ENCODE results near the gene RNF43. TPM values are rescaled to one million over a fixed set of nuclear protein-coding genes. Genes with fewer than 3 reads are reported as not detected.

RNF43 gene
- total RNA-seq, 4 donors from 2014 or later, result 31.9 to 84.2 (median 38.2) TPM

- Histone ChIP-seq H3K36me3 (no peaks in the 10 kb centered on the region), H3K4me3 (no peak overlapping the region), H3K27me3 (no peaks in the 10 kb centered on the region), H3K4me1 (peaks cover 4 to 77% (median 33%) of the 10 kb centered on the region in 4 donors), H3K27ac (peak overlapping the region; percentile 48 to 68 (median 64)), H3K9me3 (no peaks in the 10 kb centered on the region)
- no peak for DNase-seq
- in situ Hi-C loops (cut with MboI; ENCODE audit: low pct_ligation_motif_present in 1 of 4, low pct_unique_long_range_greater_than_20kb in 1 of 4, low sequenced_read_pairs in 3 of 4) (no loop called here), intact Hi-C loops (cut with DNase I; ENCODE audit: low total_unique reads) (no loop called here)
- 48 to 57% methylated on average over 3 of the region's 3 CpGs for WGBS, 2 donors (ENCODE audit: low coverage in 1 of 2)
- TF ChIP-seq POLR2AphosphoS5 (IDR thresholded peaks at IDR 0.05) (peak in 1 of 3 donors; percentile 57), EP300 (IDR thresholded peaks at IDR 0.05; ENCODE audit: low read depth) (no peak), CTCF (IDR thresholded peaks at IDR 0.05) (no peak), POLR2A (IDR thresholded peaks at IDR 0.05) (no peak)
Observed at GRCh38 chr17:58394534-58395223, 22.7 kb downstream of the RNF43 start.

GRCh38 chr17:58391302-58391984 is 25.9 kb downstream of the RNF43 start:
- peak overlapping the region; percentile 55 to 79 (median 62) for H3K27ac ChIP-seq
- intact Hi-C loops (cut with DNase I; ENCODE audit: low total_unique reads) (no loop called here), in situ Hi-C loops (cut with MboI; ENCODE audit: low pct_ligation_motif_present in 1 of 4, low pct_unique_long_range_greater_than_20kb in 1 of 4, low sequenced_read_pairs in 3 of 4) (no loop called here)
- no peaks in the 10 kb centered on the region for H3K36me3 ChIP-seq
- H3K27me3 ChIP-seq, result no peaks in the 10 kb centered on the region
- peaks cover 4 to 83% (median 31%) of the 10 kb centered on the region in 4 donors for H3K4me1 ChIP-seq
- 30 to 68% methylated on average over 2 to 10 of the region's 10 CpGs for WGBS, 2 donors (ENCODE audit: low coverage in 1 of 2)
- H3K9me3 ChIP-seq, result no peaks in the 10 kb centered on the region
- H3K4me3 ChIP-seq, result no peak overlapping the region
- peak; percentile 93 for DNase-seq
- TF ChIP-seq EP300 (IDR thresholded peaks at IDR 0.05; ENCODE audit: low read depth), result no peak
- TF ChIP-seq POLR2A (IDR thresholded peaks at IDR 0.05), result peak; percentile 60
- no peak for TF ChIP-seq CTCF (IDR thresholded peaks at IDR 0.05)
- TF ChIP-seq POLR2AphosphoS5 (IDR thresholded peaks at IDR 0.05), result peak; percentile 34 to 82 (median 81)

DNA sequence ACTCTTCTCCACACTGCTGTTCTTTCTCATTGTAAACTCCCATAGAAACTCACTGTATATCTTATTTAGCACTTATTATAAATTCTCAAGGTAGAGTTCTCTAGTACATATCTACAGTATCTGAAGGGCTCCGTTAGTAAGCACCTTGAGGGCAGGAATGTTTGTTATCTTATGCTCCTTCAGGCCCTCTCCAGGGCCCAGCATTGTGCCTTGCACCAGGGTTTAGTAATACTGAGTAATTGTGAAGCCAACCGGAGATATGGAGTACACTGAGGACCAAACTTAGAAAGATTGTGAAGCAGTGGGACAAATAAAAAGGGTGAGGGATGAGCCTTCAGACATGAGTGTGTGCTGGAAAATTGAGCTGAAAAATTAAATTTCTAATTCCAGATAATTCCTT is 26.4 kb downstream of the RNF43 start:
- intact Hi-C loops (cut with DNase I; ENCODE audit: low total_unique reads), result no loop called here
- peaks cover 4 to 79% (median 28%) of the 10 kb centered on the region in 4 donors for H3K4me1 ChIP-seq
- no peaks in the 10 kb centered on the region for H3K36me3 ChIP-seq
- H3K27me3 ChIP-seq, result no peaks in the 10 kb centered on the region
- H3K9me3 ChIP-seq, result no peaks in the 10 kb centered on the region
- in situ Hi-C loops (cut with MboI; ENCODE audit: low pct_ligation_motif_present in 1 of 4, low pct_unique_long_range_greater_than_20kb in 1 of 4, low sequenced_read_pairs in 3 of 4), result no loop called here
- no peak for DNase-seq
- no peak overlapping the region for H3K4me3 ChIP-seq
- WGBS, 2 donors (ENCODE audit: low coverage in 1 of 2), result 47 to 76% methylated on average over 2 of the region's 2 CpGs
- TF ChIP-seq POLR2AphosphoS5 (IDR thresholded peaks at IDR 0.05) (no peak), POLR2A (IDR thresholded peaks at IDR 0.05) (no peak), CTCF (IDR thresholded peaks at IDR 0.05) (no peak), EP300 (IDR thresholded peaks at IDR 0.05; ENCODE audit: low read depth) (no peak)
- peak overlapping the region; percentile 55 to 79 (median 62) for H3K27ac ChIP-seq

DNA sequence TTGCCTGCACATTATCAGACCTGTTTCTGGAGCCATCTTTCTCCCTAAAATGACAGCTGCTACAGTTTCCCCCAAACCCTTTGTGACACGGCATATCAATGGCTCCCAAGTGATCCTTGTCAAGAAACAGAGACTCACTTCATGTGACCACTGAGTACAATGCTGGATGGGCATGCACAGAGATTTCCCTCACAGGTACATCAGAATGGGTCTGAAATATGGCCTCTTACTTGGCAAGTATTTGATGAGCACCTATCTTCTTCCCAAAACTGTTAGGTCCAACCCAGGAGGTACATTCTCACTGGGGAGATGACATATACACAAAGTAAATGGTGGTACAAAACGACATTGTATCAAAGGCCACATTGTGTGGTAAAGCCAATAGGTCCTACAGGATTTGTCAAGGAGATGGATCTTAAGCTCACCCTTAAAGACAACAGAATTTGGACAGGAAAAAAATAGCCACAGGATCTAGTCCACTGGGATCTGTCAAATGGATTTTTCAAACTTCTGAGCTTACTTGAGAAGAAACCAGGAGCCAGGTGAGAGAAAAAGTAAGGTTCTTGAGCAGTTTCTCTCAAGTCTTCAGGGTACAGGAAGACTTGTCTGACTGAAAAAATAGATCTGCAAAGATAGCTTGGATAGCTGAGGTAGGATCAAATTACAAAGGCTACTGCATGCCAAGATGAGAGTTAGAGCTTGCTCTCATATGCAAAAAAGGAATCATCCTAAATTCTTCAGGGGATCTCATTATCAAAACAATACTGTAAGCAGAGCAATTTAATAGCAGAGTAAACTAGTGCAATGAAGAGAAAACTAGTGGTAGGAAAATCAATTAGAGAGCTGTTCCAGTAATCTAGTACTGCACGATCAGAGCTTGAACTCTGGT is 28.8 kb downstream of the RNF43 start:
- H3K4me1 ChIP-seq, result peaks cover 6 to 82% (median 28%) of the 10 kb centered on the region in 4 donors
- TF ChIP-seq EP300 (IDR thresholded peaks at IDR 0.05; ENCODE audit: low read depth) (no peak), POLR2AphosphoS5 (IDR thresholded peaks at IDR 0.05) (no peak), CTCF (IDR thresholded peaks at IDR 0.05) (no peak), POLR2A (IDR thresholded peaks at IDR 0.05) (no peak)
- H3K27ac ChIP-seq, result peak overlapping the region; percentile 57 to 79 (median 66)
- H3K27me3 ChIP-seq, result no peaks in the 10 kb centered on the region
- no peaks in the 10 kb centered on the region for H3K9me3 ChIP-seq
- no peak overlapping the region for H3K4me3 ChIP-seq
- H3K36me3 ChIP-seq, result no peaks in the 10 kb centered on the region
- no peak for DNase-seq
- in situ Hi-C loops (cut with MboI; ENCODE audit: low pct_ligation_motif_present in 1 of 4, low pct_unique_long_range_greater_than_20kb in 1 of 4, low sequenced_read_pairs in 3 of 4) (no loop called here), intact Hi-C loops (cut with DNase I; ENCODE audit: low total_unique reads) (no loop called here)
- 14 to 40% methylated on average over 2 to 3 of the region's 3 CpGs for WGBS, 2 donors (ENCODE audit: low coverage in 1 of 2)
